Tibial artery (tissue), 4 donors: ENCODE measurements around the gene SLC25A33.

ENCODE experiments used
- DNase-seq, 2 donors: peaks; one replicate each; pipeline ENCODE4 v3.0.0-alpha.2; 2019
- H3K27ac ChIP-seq, 2 donors: fragments of 200-600 bp; sonication (generic) in 1 of 2; 1 replicate in 1 of 2; 2 replicates in 1 of 2; pipeline ENCODE4 v1.5.1; 2018 to 2019; ENCODE audit warnings: mild to moderate bottlenecking in 1 of 2
- H3K27me3 ChIP-seq, 2 donors: fragments of 200-600 bp; sonication (generic) in 1 of 2; one replicate each; pipeline versions ENCODE4 v1.5.1 to v1.6.0; 2016 to 2019
- H3K36me3 ChIP-seq, 3 donors: fragments of 200-600 bp; sonication (generic) in 2 of 3; one replicate each; pipeline ENCODE4 v1.5.1; 2016 to 2019; ENCODE audit warnings: mild to moderate bottlenecking in 2 of 3
- H3K4me1 ChIP-seq, 4 donors: fragments of 200-600 bp; sonication (generic) in 2 of 4; 1 replicate in 3 of 4; 2 replicates in 1 of 4; pipeline ENCODE4 v1.5.1; 2016 to 2019
- H3K4me3 ChIP-seq, 2 donors: fragments of 200-600 bp; sonication (generic) in 1 of 2; 1 replicate in 1 of 2; 2 replicates in 1 of 2; pipeline ENCODE4 v1.5.1; 2018 to 2019; ENCODE audit warnings: mild to moderate bottlenecking in 2 of 2
- H3K9me3 ChIP-seq, 3 donors: fragments of 200-600 bp; sonication (generic) in 1 of 3; one replicate each; pipeline ENCODE4 v1.5.1; 2016 to 2019
- intact Hi-C: fragments of 100-400 bp; cut with DNase I; formaldehyde crosslinking; loops from one replicate; pipeline ENCODE4 v1.15.0; 2023; ENCODE audit warnings: low total_unique reads
- TF ChIP-seq, protein P1 (sequence below), 2 experiments: fragments of 200-600 bp in 1 of 2; fragments of 450-650 bp in 1 of 2; IDR thresholded peaks; one replicate each; pipeline ENCODE4 v1.5.1; 2017 to 2019; ENCODE audit warnings: antibody characterized with exemption in 2 of 2, mild to moderate bottlenecking in 1 of 2, moderate library complexity in 1 of 2

The SLC25A33 gene

DNA sequence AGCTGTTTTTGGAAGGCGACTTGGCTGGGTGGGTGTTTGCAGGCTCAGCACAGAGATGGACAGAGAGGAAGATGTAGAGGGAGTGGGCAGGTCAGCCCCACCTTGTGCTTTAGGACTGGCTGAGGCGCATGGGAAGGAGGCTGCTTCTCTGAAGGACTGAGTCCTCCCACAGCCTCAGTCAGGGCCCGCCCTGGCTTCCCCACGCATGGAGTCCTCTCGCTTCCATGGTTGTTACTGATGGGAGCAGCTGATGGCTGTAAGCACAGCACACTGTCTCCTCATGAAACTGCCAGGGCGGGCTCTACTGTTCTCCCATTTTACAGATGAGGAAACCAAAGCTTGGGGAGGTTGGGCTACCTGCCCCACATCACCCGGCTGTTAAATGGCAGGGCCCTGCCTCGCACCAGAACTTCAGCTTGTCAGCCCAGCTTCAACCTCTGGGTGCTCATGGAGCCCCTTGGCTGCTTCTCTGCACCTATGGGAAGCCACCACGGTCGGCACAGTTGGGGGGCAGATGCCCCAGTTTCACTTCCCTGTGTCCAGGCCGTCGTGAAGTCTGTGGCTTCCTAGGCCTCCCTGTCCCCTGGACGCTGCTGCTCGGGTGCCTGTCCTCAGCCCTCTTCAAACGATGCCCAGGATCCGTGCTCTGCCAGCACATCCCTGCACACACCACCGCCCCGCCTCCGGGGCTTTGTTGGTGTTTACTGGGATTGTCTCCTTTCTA lies 51.8 kb downstream of the SLC25A33 start:
- no peak overlapping the region for H3K4me3 ChIP-seq
- intact Hi-C loops = no loop called here
- peak in 1 of 2 donors; percentile 53 for DNase-seq
- no peaks in the 10 kb centered on the region for H3K9me3 ChIP-seq
- peaks cover 0 to 32% (median 9%) of the 10 kb centered on the region in 4 donors for H3K4me1 ChIP-seq
- no peaks in the 10 kb centered on the region for H3K27me3 ChIP-seq
- H3K36me3 ChIP-seq = peaks cover 0 to 6% (median 0%) of the 10 kb centered on the region in 3 donors
- TF ChIP-seq, protein P1, sequence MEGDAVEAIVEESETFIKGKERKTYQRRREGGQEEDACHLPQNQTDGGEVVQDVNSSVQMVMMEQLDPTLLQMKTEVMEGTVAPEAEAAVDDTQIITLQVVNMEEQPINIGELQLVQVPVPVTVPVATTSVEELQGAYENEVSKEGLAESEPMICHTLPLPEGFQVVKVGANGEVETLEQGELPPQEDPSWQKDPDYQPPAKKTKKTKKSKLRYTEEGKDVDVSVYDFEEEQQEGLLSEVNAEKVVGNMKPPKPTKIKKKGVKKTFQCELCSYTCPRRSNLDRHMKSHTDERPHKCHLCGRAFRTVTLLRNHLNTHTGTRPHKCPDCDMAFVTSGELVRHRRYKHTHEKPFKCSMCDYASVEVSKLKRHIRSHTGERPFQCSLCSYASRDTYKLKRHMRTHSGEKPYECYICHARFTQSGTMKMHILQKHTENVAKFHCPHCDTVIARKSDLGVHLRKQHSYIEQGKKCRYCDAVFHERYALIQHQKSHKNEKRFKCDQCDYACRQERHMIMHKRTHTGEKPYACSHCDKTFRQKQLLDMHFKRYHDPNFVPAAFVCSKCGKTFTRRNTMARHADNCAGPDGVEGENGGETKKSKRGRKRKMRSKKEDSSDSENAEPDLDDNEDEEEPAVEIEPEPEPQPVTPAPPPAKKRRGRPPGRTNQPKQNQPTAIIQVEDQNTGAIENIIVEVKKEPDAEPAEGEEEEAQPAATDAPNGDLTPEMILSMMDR (IDR thresholded peaks at IDR 0.05) = no peak
- no peak overlapping the region for H3K27ac ChIP-seq

DNA sequence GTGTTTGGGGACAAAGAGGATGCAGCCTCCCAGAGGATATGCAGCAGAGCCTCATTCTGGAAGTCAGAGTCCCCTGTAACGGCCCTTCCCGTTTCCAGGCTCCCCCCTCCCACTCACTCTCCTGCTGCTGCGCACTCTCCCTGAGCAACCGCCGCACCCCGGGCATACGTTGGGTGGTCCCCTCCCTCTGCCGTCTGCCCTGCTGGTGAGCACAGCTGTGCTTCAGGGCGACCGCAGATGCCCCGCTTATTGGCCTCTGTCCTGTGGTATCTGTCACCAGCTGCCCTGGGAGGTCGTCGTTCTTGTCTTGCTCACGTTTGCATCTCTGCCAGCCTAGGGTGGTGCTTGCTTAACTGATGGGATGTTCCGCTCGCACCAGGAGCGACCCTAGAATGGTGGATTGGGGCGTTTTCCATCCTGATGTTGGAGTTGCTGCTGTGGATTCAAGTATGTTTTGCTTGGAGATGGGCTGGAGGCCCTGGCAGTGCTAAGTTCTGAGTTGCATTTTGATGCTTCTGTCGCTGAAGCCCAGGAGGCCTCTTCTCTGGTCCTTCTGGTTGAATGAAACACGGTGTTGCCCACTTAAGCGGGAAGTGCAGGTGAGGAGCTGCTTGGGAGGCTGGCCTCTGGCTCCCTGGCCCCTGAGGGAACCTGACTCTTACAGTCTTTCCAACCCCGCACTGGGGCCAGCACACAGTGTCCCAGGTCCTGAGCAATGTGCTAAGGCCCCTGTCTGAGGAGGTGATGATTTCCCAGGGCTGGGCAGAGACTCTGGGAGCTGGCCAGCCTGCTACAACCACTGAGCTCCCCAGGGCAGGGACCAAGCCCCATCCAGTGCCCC lies 52.6 kb downstream of the SLC25A33 start:
- H3K36me3 ChIP-seq = peaks cover 0 to 12% (median 0%) of the 10 kb centered on the region in 3 donors
- TF ChIP-seq, protein P1 (IDR thresholded peaks at IDR 0.05) = no peak
- peaks cover 0 to 32% (median 9%) of the 10 kb centered on the region in 4 donors for H3K4me1 ChIP-seq
- DNase-seq = peak in 1 of 2 donors; percentile 60
- no peaks in the 10 kb centered on the region for H3K27me3 ChIP-seq
- no peak overlapping the region for H3K27ac ChIP-seq
- no peaks in the 10 kb centered on the region for H3K9me3 ChIP-seq
- no peak overlapping the region for H3K4me3 ChIP-seq
- intact Hi-C loops = no loop called here

DNA sequence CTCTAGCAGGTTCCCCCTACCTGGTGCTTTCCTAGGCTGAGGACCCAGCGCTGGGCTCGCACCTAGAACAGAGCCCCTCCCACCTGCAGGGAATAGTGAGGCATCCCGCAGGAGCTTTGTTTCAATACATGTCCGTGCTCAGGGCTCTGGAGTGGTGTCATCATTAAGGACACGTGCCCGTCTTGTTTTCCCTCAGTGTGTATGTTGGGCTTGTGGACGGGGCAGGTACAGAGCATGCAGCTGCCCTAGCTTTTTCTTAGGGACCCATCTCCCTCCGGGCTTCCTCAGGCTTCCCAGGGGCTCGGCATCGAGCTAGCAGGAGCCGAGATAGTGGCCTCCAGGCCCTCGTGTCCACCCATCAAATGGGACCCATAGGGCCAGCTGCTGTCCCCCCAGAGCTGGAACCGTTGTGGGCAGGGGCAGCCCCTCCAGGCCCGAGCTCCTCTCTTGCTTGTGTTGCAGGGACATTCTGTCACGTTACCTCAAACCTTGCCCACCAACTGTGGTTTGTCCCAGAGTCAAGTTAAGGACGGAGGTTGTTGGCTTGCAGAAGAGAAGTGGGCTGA lies 53.3 kb downstream of the SLC25A33 start:
- Histone ChIP-seq H3K36me3 (peaks cover 0 to 19% (median 3%) of the 10 kb centered on the region in 3 donors), H3K27ac (no peak overlapping the region), H3K4me1 (peaks cover 0 to 32% (median 9%) of the 10 kb centered on the region in 4 donors), H3K4me3 (no peak overlapping the region), H3K27me3 (no peaks in the 10 kb centered on the region), H3K9me3 (no peaks in the 10 kb centered on the region)
- DNase-seq = no peak
- intact Hi-C loops = no loop called here
- TF ChIP-seq, protein P1 (IDR thresholded peaks at IDR 0.05) = no peak

DNA sequence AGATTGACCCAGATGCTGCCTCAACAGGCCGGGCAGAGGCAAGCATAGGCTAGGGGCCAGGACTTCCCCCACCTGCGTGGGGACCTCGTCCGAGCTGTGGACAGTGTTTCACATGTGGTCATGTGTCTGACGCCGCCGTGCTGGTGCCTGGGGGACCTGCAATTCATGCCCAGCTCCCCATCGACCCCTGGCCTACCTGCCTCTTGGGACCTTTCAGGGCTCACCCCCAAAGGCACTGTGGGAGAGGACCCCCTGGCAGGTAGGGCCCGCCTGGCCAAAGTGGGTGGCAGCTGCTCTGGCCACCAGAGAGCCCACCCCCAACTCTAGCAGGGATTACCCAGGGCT lies 53.9 kb downstream of the SLC25A33 start:
- Histone ChIP-seq H3K4me3 (no peak overlapping the region), H3K27ac (no peak overlapping the region), H3K9me3 (no peaks in the 10 kb centered on the region), H3K36me3 (peaks cover under 1 to 24% (median 7%) of the 10 kb centered on the region in 3 donors), H3K27me3 (no peaks in the 10 kb centered on the region), H3K4me1 (peaks cover 0 to 32% (median 9%) of the 10 kb centered on the region in 4 donors)
- intact Hi-C loops = no loop called here
- no peak for DNase-seq
- TF ChIP-seq, protein P1 (IDR thresholded peaks at IDR 0.05) = no peak

DNA sequence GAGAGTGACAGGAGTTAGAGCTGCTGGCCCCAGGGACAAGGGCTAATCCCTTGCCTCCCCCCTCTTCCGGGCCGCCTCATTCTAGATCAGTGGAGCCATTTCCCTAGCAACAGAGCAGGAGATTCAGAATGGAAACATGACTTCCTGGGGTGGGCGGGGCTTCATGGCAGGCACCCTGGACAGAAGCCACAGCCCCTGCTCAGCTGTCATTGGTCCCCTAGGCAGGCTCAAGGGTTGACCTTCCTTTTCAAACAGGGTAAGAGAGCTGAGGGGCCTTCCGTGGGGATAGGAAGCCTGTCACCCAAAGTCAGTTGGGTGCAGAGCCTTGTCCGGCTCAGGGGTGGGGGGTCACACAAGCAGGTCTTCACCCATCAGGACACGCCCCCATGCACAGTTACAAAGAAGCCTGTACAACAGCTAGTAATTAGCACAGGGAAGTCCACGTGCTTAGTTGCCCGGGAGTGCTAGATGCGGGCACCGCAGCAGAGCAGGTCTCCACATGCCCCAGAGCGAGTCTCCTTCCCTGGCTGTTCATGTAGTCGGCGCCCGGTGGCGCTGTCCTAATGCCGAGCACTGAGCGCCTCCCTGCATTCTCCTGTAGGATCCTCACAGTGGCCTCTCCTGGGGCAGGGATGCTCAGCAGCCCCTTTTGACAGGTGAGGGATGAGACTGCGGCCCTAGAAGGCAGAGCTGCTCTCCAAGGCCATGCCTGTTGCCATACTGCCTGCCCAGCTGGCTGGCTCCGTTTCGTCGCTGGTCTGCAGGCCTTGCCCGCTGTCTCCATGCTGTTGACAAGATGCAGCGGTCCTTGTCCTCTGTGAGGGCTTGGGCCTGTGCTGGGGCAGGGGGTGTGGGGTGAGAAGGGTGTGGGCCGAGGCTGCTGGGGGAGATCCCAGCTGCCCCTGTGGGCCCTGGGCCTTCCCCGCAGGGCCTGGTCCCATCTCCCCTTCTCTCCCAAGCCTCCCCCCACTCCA lies 54.5 kb downstream of the SLC25A33 start:
- intact Hi-C loops = no loop called here
- no peak overlapping the region for H3K4me3 ChIP-seq
- TF ChIP-seq, protein P1 (IDR thresholded peaks at IDR 0.05) = no peak
- DNase-seq = peak in 1 of 2 donors; percentile 59
- no peaks in the 10 kb centered on the region for H3K9me3 ChIP-seq
- no peaks in the 10 kb centered on the region for H3K27me3 ChIP-seq
- peaks cover 7 to 31% (median 11%) of the 10 kb centered on the region in 3 donors for H3K36me3 ChIP-seq
- peaks cover 0 to 30% (median 8%) of the 10 kb centered on the region in 4 donors for H3K4me1 ChIP-seq
- no peak overlapping the region for H3K27ac ChIP-seq
